LNCaP clone FGC (cell line): Measurements from ENCODE around the gene KANSL1L.

Source experiments
- DNase-seq: peaks from one replicate; pipeline ENCODE4 v3.0.0-alpha.2; 2011; ENCODE audit warnings: low read depth
- H3K4me3 ChIP-seq: 2 replicates; pipeline ENCODE4 v1.5.1; 2011; ENCODE audit warnings: mild to moderate bottlenecking, low read depth, low read length, control low read depth
- TF ChIP-seq, protein P1 (sequence below): IDR thresholded peaks from 2 replicates; pipeline ENCODE4 v1.5.1; 2012; ENCODE audit warnings: mild to moderate bottlenecking; ENCODE audit not compliant: control insufficient read depth, insufficient read depth; ENCODE audit errors: extremely low read depth

Gene KANSL1L

DNA sequence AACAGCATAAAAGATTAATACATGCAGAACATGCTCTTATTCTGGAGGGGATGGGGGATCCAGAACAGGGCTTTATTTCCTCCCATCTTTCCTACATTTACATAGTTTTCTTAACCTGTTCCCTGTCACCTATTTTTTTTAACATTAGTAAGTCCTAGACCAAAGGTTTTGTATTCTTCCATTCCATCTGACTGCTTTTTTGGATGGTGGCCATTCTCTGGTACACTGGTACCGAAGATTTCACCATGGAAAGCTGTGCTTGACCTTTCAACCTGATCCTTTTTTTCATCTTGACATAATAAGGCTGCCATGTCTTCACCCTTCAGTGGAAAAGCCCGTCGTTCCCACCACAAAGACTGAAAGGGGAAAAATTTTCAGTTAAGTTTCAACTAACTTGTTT, 148.4 kb downstream of the KANSL1L start:
- DNase-seq, result no peak
- TF ChIP-seq, protein P1, sequence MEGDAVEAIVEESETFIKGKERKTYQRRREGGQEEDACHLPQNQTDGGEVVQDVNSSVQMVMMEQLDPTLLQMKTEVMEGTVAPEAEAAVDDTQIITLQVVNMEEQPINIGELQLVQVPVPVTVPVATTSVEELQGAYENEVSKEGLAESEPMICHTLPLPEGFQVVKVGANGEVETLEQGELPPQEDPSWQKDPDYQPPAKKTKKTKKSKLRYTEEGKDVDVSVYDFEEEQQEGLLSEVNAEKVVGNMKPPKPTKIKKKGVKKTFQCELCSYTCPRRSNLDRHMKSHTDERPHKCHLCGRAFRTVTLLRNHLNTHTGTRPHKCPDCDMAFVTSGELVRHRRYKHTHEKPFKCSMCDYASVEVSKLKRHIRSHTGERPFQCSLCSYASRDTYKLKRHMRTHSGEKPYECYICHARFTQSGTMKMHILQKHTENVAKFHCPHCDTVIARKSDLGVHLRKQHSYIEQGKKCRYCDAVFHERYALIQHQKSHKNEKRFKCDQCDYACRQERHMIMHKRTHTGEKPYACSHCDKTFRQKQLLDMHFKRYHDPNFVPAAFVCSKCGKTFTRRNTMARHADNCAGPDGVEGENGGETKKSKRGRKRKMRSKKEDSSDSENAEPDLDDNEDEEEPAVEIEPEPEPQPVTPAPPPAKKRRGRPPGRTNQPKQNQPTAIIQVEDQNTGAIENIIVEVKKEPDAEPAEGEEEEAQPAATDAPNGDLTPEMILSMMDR, result no peak
- H3K4me3 ChIP-seq, result no peak overlapping the region

DNA sequence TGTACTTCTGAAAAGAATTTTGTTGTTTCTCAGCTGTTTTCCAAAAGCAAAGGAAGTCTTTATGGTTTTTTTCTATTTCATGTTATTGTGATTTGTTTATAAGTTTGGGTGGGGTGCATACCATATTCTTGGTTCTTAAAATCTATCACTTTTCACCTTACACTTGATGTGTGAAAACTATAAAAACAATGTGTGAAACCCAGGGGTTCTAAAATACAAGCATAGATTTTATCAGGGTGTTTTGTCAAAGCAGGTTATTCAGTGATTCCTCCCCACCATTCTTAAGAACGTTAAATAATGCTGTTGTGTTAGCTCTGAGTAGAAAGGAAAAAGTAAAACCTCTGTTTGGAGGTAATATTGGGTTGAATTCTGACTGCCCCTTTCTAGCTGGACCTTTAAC, 151.1 kb downstream of the KANSL1L start:
- DNase-seq, result no peak
- H3K4me3 ChIP-seq, result no peak overlapping the region
- TF ChIP-seq, protein P1, result no peak

DNA sequence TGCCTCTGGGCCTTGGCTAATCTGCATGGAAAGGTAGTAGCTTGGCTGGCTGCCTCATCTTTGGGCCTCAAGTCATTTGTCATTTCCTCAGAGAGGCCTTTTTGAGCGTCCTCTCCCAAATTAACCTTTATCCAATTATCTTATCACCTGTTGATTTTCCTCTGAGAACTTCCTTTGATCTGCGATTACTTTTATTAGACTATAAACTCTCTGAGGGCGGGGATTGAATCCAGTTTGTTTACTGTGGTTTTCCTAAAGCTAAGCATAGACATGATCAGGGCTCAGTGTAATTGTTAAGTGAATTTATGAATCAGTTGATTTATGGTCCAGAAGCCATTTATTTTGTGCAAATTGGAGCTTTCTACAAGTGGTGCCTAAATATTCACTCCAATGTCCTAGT, 161.3 kb downstream of the KANSL1L start:
- TF ChIP-seq, protein P1, result no peak
- no peak for DNase-seq

GRCh38 chr2:210009126-210009525, 162.1 kb downstream of the KANSL1L start:
- no peak overlapping the region for H3K4me3 ChIP-seq
- DNase-seq, result no peak
- TF ChIP-seq, protein P1, result no peak

More for the DNA sequence above, 161.3 kb downstream of the KANSL1L start:
- H3K4me3 ChIP-seq, result no peak overlapping the region

- H3K4me3 ChIP-seq, result no peak overlapping the region
- TF ChIP-seq, protein P1, result no peak
- DNase-seq, result no peak
Measured at GRCh38 chr2:210007895-210008294, 163.3 kb downstream of the KANSL1L start.

GRCh38 chr2:210004881-210005280, 166.3 kb downstream of the KANSL1L start:
- TF ChIP-seq, protein P1, result no peak
- H3K4me3 ChIP-seq, result no peak overlapping the region
- no peak for DNase-seq

GRCh38 chr2:210003359-210003758, 167.8 kb downstream of the KANSL1L start:
- H3K4me3 ChIP-seq, result peak overlapping the region; percentile 98
- DNase-seq, result no peak
- TF ChIP-seq, protein P1, result no peak
